PC-3 (cell line): ENCODE measurements around the gene ASAP3. TPM values are rescaled to one million over a fixed set of nuclear protein-coding genes. Genes with fewer than 3 reads are reported as not detected.
A peak's percentile ranks its signal among the peaks of the same experiment; 100 is the strongest.

Source experiments
- ATAC-seq: fragments of 200-7000 bp; cut with Tn5 transposase; 2 replicates; pipeline ENCODE4 v1.9.1; 2020; ENCODE audit warnings: mild to moderate bottlenecking, moderate library complexity
- BruUV-seq: library from RNA; stranded (reverse); fragments of 400-500 nt; replicated peaks from 2 replicates; lab custom pipeline; 2021; lab: Mats Ljungman, UMichigan
- CTCF ChIA-PET: fragments of 300-600 bp; sonication (Branson Sonifier 250); formaldehyde crosslinking; loops from one replicate; lab custom pipeline; 2022; ENCODE audit warnings: antibody characterized with exemption; lab: Charles Lee
- POLR2A ChIA-PET: fragments of 300-600 bp; sonication (Branson Sonifier 250); formaldehyde crosslinking; loops from one replicate; lab custom pipeline; 2022; ENCODE audit warnings: antibody characterized with exemption; ENCODE audit not compliant: unreplicated experiment; lab: Charles Lee
- DNase-seq: peaks from one replicate; pipeline ENCODE4 v3.0.0-alpha.2; 2015
- H2AFZ ChIP-seq: fragments of 300-600 bp; sonication (generic); 2 replicates; pipeline ENCODE4 v1.6.0; 2016; ENCODE audit warnings: antibody characterized with exemption, low read length
- H3F3A ChIP-seq: fragments of 300-600 bp; sonication (generic); one replicate; pipeline ENCODE4 v1.6.0; 2017; ENCODE audit warnings: antibody characterized with exemption, low read length, control low read depth, mild to moderate bottlenecking; ENCODE audit not compliant: unreplicated experiment
- H3K27ac ChIP-seq: fragments of 300-600 bp; sonication (generic); 2 replicates; pipeline ENCODE4 v1.5.1; 2016; ENCODE audit warnings: mild to moderate bottlenecking, low read length
- H3K27me3 ChIP-seq: fragments of 300-600 bp; sonication (generic); 2 replicates; pipeline ENCODE4 v1.6.1; 2016; ENCODE audit warnings: low read length, mixed read lengths
- H3K36me3 ChIP-seq: fragments of 300-600 bp; sonication (generic); 2 replicates; pipeline ENCODE4 v1.6.1; 2016; ENCODE audit warnings: low read depth, mixed run types, low read length, mixed read lengths
- H3K4me1 ChIP-seq: fragments of 300-600 bp; sonication (generic); 2 replicates; pipeline ENCODE4 v1.5.1; 2016; ENCODE audit warnings: low read length; ENCODE audit not compliant: insufficient read depth
- H3K4me2 ChIP-seq: fragments of 300-600 bp; sonication (generic); 2 replicates; pipeline ENCODE4 v1.6.0; 2016; ENCODE audit warnings: low read length
- H3K4me3 ChIP-seq: fragments of 300-600 bp; sonication (generic); 2 replicates; pipeline ENCODE4 v1.5.1; 2016; ENCODE audit warnings: mild to moderate bottlenecking, low read length, mixed read lengths
- H3K79me2 ChIP-seq: fragments of 300-600 bp; sonication (generic); 2 replicates; pipeline ENCODE4 v1.6.1; 2017; ENCODE audit warnings: low read length, mixed read lengths
- H3K9ac ChIP-seq: fragments of 300-600 bp; sonication (generic); 2 replicates; pipeline ENCODE4 v1.6.0; 2016; ENCODE audit warnings: mild to moderate bottlenecking, low read length
- H3K9me2 ChIP-seq: fragments of 300-600 bp; sonication (generic); replicated peaks from 2 replicates; pipeline ENCODE4 v1.6.1; 2016; ENCODE audit warnings: mixed run types, low read length, mixed read lengths
- H3K9me3 ChIP-seq: fragments of 300-600 bp; sonication (generic); 2 replicates; pipeline ENCODE4 v1.6.1; 2016; ENCODE audit warnings: low read length, mixed read lengths
- H4K20me1 ChIP-seq: fragments of 300-600 bp; sonication (generic); 2 replicates; pipeline ENCODE4 v1.6.1; 2016; ENCODE audit warnings: low read length, mixed read lengths
- EZH2 ChIP-seq: fragments of 300-600 bp; sonication (generic); IDR thresholded peaks from one replicate; pipeline ENCODE4 v1.6.1; 2017; ENCODE audit warnings: antibody characterized with exemption, mild to moderate bottlenecking, low read length; ENCODE audit not compliant: unreplicated experiment
- EZH2phosphoT487 ChIP-seq: fragments of 300-600 bp; sonication (generic); IDR thresholded peaks from 2 replicates; pipeline ENCODE4 v1.6.1; 2018; ENCODE audit warnings: mild to moderate bottlenecking, antibody characterized with exemption, low read length, borderline replicate concordance
- intact Hi-C: fragments of 100-400 bp; cut with micrococcal nuclease; formaldehyde crosslinking; loops from 2 replicates; pipeline ENCODE4 v1.9.0; 2023
- total RNA-seq: library from RNA; depleted of rRNA; stranded (reverse); fragments of >200 nt; gene quantifications from 2 replicates; pipeline ENCODE4 v1.2.3, GENCODE V29; 2014
- TF ChIP-seq, protein P1 (sequence below): fragments of 300-600 bp; sonication (generic); conservative IDR thresholded peaks from 2 replicates; pipeline ENCODE4 v1.5.1; 2017; ENCODE audit warnings: antibody characterized with exemption, low read depth, mild to moderate bottlenecking, low read length

ASAP3 gene
- total RNA-seq, 1 experiment from 2014 or later = 12.8 TPM

DNA sequence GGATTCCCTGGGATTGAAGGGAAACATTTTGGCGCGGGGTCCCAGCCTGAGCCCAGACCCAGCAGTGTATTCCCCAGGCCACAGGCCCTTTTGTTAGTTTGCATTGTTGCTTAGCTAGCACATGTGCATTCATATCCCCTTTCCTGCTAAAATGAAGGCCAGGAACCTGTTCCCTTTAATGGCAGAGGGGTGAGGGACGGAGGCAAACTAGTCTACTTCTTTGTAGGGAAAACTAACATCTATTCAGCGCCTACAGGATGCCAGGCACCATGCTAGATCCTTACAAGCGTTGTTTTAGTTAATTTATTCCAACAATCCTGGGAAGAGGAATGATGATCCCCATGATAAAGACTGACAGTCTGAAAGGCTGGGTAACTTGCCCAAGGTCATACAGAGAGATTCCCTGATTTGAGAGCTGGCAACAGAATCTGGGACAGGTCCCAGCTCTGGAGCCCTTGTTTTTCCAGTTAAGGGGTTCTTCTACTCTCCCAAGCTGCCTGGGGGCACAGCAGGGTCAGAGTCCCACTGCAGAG, 47.6 kb upstream of the ASAP3 start:
- DNase-seq (no peak), ATAC-seq (no peak)
- H3F3A ChIP-seq = no peaks in the 10 kb centered on the region
- H3K27ac ChIP-seq = no peak overlapping the region
- peaks cover 48% of the 10 kb centered on the region for H3K4me1 ChIP-seq
- TSS peak; percentile 37 for BruUV-seq
- H2AFZ ChIP-seq = peak overlapping the region; percentile 82
- intact Hi-C loops = no loop called here
- peaks cover 15% of the 10 kb centered on the region for H3K79me2 ChIP-seq
- H3K4me2 ChIP-seq = peak overlapping the region; percentile 97
- no peak for TF ChIP-seq EZH2
- no peak for TF ChIP-seq EZH2phosphoT487
- TF ChIP-seq, protein P1, sequence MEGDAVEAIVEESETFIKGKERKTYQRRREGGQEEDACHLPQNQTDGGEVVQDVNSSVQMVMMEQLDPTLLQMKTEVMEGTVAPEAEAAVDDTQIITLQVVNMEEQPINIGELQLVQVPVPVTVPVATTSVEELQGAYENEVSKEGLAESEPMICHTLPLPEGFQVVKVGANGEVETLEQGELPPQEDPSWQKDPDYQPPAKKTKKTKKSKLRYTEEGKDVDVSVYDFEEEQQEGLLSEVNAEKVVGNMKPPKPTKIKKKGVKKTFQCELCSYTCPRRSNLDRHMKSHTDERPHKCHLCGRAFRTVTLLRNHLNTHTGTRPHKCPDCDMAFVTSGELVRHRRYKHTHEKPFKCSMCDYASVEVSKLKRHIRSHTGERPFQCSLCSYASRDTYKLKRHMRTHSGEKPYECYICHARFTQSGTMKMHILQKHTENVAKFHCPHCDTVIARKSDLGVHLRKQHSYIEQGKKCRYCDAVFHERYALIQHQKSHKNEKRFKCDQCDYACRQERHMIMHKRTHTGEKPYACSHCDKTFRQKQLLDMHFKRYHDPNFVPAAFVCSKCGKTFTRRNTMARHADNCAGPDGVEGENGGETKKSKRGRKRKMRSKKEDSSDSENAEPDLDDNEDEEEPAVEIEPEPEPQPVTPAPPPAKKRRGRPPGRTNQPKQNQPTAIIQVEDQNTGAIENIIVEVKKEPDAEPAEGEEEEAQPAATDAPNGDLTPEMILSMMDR = 0 out of 2 replicates have a peak, but pooled peaks have one; percentile 26
- no peaks in the 10 kb centered on the region for H3K9me3 ChIP-seq
- no peaks in the 10 kb centered on the region for H3K9me2 ChIP-seq
- H4K20me1 ChIP-seq = no peaks in the 10 kb centered on the region
- ChIA-PET POLR2A (no interaction called here), CTCF (interaction anchor here (0.9 to 1.9 kb wide), 3 partner anchors 8 to 107 kb away, joined by 3 to 13 read pairs (median 10); no protein-coding TSS in a partner anchor)
- no peaks in the 10 kb centered on the region for H3K27me3 ChIP-seq
- H3K36me3 ChIP-seq = no peaks in the 10 kb centered on the region
- peak overlapping the region; percentile 39 for H3K9ac ChIP-seq
- peak overlapping the region; percentile 71 for H3K4me3 ChIP-seq

DNA sequence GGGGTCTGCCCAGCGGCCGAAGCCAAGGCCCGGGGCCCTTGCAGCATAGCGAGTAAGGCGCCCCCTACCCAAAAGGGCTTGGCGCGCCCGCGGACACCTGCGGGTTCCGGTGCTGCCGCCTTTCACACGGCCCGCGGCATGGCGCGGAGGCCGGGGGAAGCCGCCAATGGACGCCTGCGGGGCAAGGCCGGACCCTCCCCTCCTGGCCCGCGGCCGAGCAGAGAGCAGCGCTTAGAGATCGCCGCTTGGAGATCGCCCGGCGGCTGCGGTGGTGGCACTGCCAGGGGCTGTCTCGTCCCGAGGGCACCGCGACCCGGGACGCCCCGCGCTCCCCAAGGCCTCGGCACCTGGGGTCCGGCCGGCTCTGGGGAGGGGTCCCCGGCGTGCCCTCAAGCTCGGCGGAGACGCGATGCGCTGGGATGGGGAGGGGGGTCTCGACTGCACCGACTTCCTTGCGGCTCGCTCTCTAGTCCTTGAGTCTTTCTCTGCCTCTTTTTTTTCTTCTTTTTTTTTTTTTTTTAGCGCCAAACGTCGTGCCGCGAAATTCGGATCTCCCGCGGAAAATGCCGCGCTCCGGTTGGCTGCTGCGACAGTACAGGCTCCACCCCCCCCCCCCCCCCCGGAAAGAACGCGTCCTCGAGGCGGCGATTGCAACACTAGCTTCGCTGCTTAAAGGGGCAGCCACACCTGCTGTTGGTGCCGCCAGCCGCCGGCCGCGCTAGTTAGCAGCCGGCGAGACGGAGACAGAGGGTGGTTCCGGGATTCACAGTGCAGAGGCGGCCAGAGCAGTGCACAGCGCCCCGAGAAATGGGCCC, 47.0 kb upstream of the ASAP3 start, which contains the start of gene E2F2:
Gene E2F2, minus strand, starts transcription at position 487 of the 815 bp plus-strand sequence. Its CDS starts 440 bp downstream, at position 47.
- ChIA-PET POLR2A (interaction anchor here (0.5 kb wide), 1 partner anchor 44 kb away, joined by 19 read pairs; no protein-coding TSS in a partner anchor), CTCF (interaction anchor here (0.9 to 1.9 kb wide), 3 partner anchors 9 to 108 kb away, joined by 3 to 13 read pairs (median 10); no protein-coding TSS in a partner anchor)
- Histone ChIP-seq H3K9me3 (no peaks in the 10 kb centered on the region), H3K27me3 (no peaks in the 10 kb centered on the region), H3K27ac (peak within 1 kb of the TSS; percentile 29; the same call in 1 of the 2 replicates), H3K4me3 (peak within 1 kb of the TSS; percentile 71), H3K4me2 (peak within 1 kb of the TSS; percentile 97), H4K20me1 (no peaks in the 10 kb centered on the region), H3K79me2 (peaks cover 15% of the 10 kb centered on the region), H2AFZ (peak within 1 kb of the TSS; percentile 93), H3K4me1 (peaks cover 48% of the 10 kb centered on the region), H3K36me3 (no peaks in the 10 kb centered on the region), H3K9me2 (no peaks in the 10 kb centered on the region), H3K9ac (peak within 1 kb of the TSS; percentile 83), H3F3A (no peaks in the 10 kb centered on the region)
- TF ChIP-seq, protein P1 = peak; percentile 30; the same call in 1 of the 2 replicates
- TF ChIP-seq EZH2phosphoT487 (no peak), EZH2 (no peak)
- DNase-seq (peak; percentile 81), ATAC-seq (peak; percentile 68)
- intact Hi-C loops = no loop called here
- BruUV-seq = no TSS peak
